Measurements from ENCODE around the gene SMC1A. TPM values are rescaled to one million over a fixed set of nuclear protein-coding genes. Genes with fewer than 3 reads are reported as not detected.

The SMC1A gene
- total RNA-seq, 1 donor: 27.6 TPM

- H3K9me3 ChIP-seq (ENCODE audit: low read depth, low read length): no peaks in the 10 kb centered on the region
- no peak overlapping the region for H3K4me3 ChIP-seq (ENCODE audit: low read length)
- no peaks in the 10 kb centered on the region for H3K27me3 ChIP-seq (ENCODE audit: insufficient read depth, low read length)
- no peaks in the 10 kb centered on the region for H3K4me1 ChIP-seq (ENCODE audit: insufficient read depth, low read length)
These were observed 81.4 kb downstream of the SMC1A start for GRCh38 chrX:53340852-53341645.

- Histone ChIP-seq H3K4me3 (ENCODE audit: low read length) (no peak overlapping the region), H3K27me3 (ENCODE audit: insufficient read depth, low read length) (no peaks in the 10 kb centered on the region), H3K4me1 (ENCODE audit: insufficient read depth, low read length) (no peaks in the 10 kb centered on the region), H3K9me3 (ENCODE audit: low read depth, low read length) (no peaks in the 10 kb centered on the region)
These were observed 85.4 kb downstream of the SMC1A start for GRCh38 chrX:53337101-53337500.

GRCh38 chrX:53333853-53334252 lies 88.6 kb downstream of the SMC1A start:
- Histone ChIP-seq H3K4me1 (ENCODE audit: insufficient read depth, low read length) (no peaks in the 10 kb centered on the region), H3K27me3 (ENCODE audit: insufficient read depth, low read length) (no peaks in the 10 kb centered on the region)

DNA sequence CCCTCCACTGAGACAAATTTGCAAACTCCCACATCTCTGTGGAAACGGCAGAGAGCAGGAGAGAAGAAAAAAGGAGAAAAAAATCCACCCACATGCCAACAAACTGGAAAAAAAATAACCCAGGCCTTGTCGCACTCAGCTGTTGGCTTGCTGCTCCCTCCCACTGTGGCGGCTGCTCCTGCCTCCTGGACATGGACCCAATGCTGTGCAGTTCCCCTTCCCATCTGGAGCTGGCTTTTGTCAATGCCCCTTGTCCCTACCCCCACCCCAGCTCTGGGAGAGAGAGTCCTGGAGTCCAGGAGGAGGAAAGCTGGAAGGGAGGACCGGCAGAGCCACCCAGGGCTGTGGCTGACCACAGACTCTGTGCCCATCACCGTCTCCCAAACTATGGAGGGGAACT lies 90.2 kb downstream of the SMC1A start:
- Histone ChIP-seq H3K9me3 (ENCODE audit: low read depth, low read length) (no peaks in the 10 kb centered on the region), H3K4me1 (ENCODE audit: insufficient read depth, low read length) (no peaks in the 10 kb centered on the region), H3K27me3 (ENCODE audit: insufficient read depth, low read length) (peaks cover 1% of the 10 kb centered on the region), H3K4me3 (ENCODE audit: low read length) (no peak overlapping the region)

More at GRCh38 chrX:53333853-53334252, 88.6 kb downstream of the SMC1A start:
- no peak overlapping the region for H3K4me3 ChIP-seq (ENCODE audit: low read length)
- H3K9me3 ChIP-seq (ENCODE audit: low read depth, low read length): no peaks in the 10 kb centered on the region

GRCh38 chrX:53330331-53330730 lies 92.1 kb downstream of the SMC1A start:
- Histone ChIP-seq H3K9me3 (ENCODE audit: low read depth, low read length) (no peaks in the 10 kb centered on the region), H3K4me1 (ENCODE audit: insufficient read depth, low read length) (no peaks in the 10 kb centered on the region), H3K27me3 (ENCODE audit: insufficient read depth, low read length) (peaks cover 8% of the 10 kb centered on the region), H3K4me3 (ENCODE audit: low read length) (no peak overlapping the region)

DNA sequence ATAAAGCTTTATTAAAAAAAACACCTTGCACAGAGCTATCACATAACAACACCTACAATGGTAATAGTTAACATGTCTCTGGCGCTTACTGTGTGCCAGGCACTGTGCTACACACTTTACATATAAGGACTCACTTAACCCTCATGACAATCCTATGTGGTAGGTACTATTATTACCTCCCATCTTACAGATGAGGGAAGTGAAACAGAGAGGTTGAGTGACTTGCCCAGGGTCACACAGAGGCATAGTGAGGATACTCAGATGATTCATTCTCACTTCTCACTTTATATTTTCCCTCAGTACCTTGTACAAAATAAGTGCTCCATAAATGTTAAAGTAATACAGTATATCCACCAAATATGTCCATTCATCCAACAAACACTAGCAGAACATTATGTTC lies 97.7 kb downstream of the SMC1A start:
- H3K27me3 ChIP-seq (ENCODE audit: insufficient read depth, low read length): peaks cover 30% of the 10 kb centered on the region

More for the DNA sequence above, 97.7 kb downstream of the SMC1A start:
- Histone ChIP-seq H3K9me3 (ENCODE audit: low read depth, low read length) (no peaks in the 10 kb centered on the region), H3K4me3 (ENCODE audit: low read length) (no peak overlapping the region), H3K4me1 (ENCODE audit: insufficient read depth, low read length) (peaks cover 9% of the 10 kb centered on the region)

Other genes with a start within 250 kb of the SMC1A start
- 323 TPM for gene KDM5C, start 197.4 kb downstream of the SMC1A start, total RNA-seq
- 4.4 TPM for gene IQSEC2, start 141.1 kb downstream of the SMC1A start, total RNA-seq
- 1.0 TPM for gene RIBC1, start 219 bp upstream of the SMC1A start, total RNA-seq
- gene HSD17B10, start 11.7 kb upstream of the SMC1A start, total RNA-seq: 29.0 TPM

Measured in mononuclear cell (primary cell).